ENCODE measurements around the gene VAT1L.

GRCh38 chr16:77840093-77840492 lies 51.7 kb downstream of the VAT1L start:
- no peak for TF ChIP-seq REST (IDR thresholded peaks at IDR 0.05; ENCODE audit: low read depth, low read length)
- TF ChIP-seq GABPA (IDR thresholded peaks at IDR 0.05; ENCODE audit: low read depth), result no peak
- no peak for TF ChIP-seq BCLAF1 (IDR thresholded peaks at IDR 0.05)
- no peak for TF ChIP-seq SPI1 (IDR thresholded peaks at IDR 0.05; ENCODE audit: borderline replicate concordance, insufficient read depth, low read depth, low read length)
- no peak for TF ChIP-seq TCF12 (IDR thresholded peaks at IDR 0.05; ENCODE audit: low read depth, low read length)
- no peak for TF ChIP-seq CTCF (IDR thresholded peaks at IDR 0.05 in 2 of 3, conservative IDR thresholded peaks at IDR 0.05 in 1 of 3; ENCODE audit: control insufficient read depth in 2 of 3, extremely low read depth in 1 of 3, insufficient read depth in 1 of 3, low read depth in 3 of 3, low read length in 3 of 3)
- TF ChIP-seq ETV6 (conservative IDR thresholded peaks at IDR 0.05 in 1 of 2, IDR thresholded peaks at IDR 0.05 in 1 of 2; ENCODE audit: borderline replicate concordance in 1 of 2, low read depth in 1 of 2), result no peak
- TF ChIP-seq ATF2 (IDR thresholded peaks at IDR 0.05; ENCODE audit: low read length), result no peak
- TF ChIP-seq YY1 (IDR thresholded peaks at IDR 0.05; ENCODE audit: low read depth, low read length), result no peak
- no peak for TF ChIP-seq POLR2AphosphoS5 (IDR thresholded peaks at IDR 0.05; ENCODE audit: low read length)
- TF ChIP-seq ZNF274 (IDR thresholded peaks at IDR 0.05; ENCODE audit: insufficient read depth, insufficient read length), result no peak
- no peak for TF ChIP-seq POLR2A (IDR thresholded peaks at IDR 0.05; ENCODE audit: low read depth, low read length)
